GM12878 (cell line): Measurements from ENCODE around the gene THRB. TPM values are rescaled to one million over a fixed set of nuclear protein-coding genes. Genes with fewer than 3 reads are reported as not detected.

Experiments
- ATAC-seq: fragments of 200-7000 bp; cut with Tn5 transposase; 3 replicates; pipeline ENCODE4 v1.9.1; 2020; ENCODE audit warnings: mild to moderate bottlenecking, moderate library complexity
- BruUV-seq: library from RNA; stranded (reverse); fragments of 400-500 nt; replicated peaks from 2 replicates; lab custom pipeline; 2021; lab: Mats Ljungman, UMichigan
- CTCF ChIA-PET: fragments of 300-600 bp; sonication (Branson Sonifier 250); formaldehyde crosslinking; extraction: SDS; loops from one replicate; lab custom pipeline; 2021; ENCODE audit warnings: inconsistent platforms; lab: Yijun Ruan, JAX
- POLR2A ChIA-PET: fragments of 350-600 bp; formaldehyde crosslinking; extraction: SDS; loops from one replicate; lab custom pipeline; 2021; ENCODE audit warnings: inconsistent platforms; lab: Charles Lee
- RAD21 ChIA-PET: fragments of 300-600 bp; sonication (Branson Sonifier 250); formaldehyde crosslinking; loops from one replicate; lab custom pipeline; 2023; ENCODE audit warnings: antibody characterized with exemption; ENCODE audit not compliant: unreplicated experiment; lab: Charles Lee
- SMC1A ChIA-PET: fragments of 300-600 bp; sonication (Branson Sonifier 250); formaldehyde crosslinking; loops from one replicate; lab custom pipeline; 2023; ENCODE audit not compliant: unreplicated experiment, uncharacterized antibody; lab: Charles Lee
- DNase-seq: peaks from one replicate; pipeline ENCODE4 v3.0.0-alpha.2; 2011; ENCODE audit warnings: low read depth, low spot score
- FAIRE-seq: peaks from 3 replicates; lab custom pipeline; 2011; peaks lifted over from hg19 to GRCh38; lab: Jason Lieb, UNC
- H2AFZ ChIP-seq: 2 replicates; pipeline ENCODE4 v1.6.0; 2011; ENCODE audit warnings: low read depth, low read length, control low read depth; ENCODE audit not compliant: control insufficient read depth
- H3K27ac ChIP-seq: 2 replicates; pipeline ENCODE4 v1.5.1; 2011; ENCODE audit warnings: control low read depth; ENCODE audit not compliant: control insufficient read depth, insufficient read depth
- H3K27me3 ChIP-seq, 2 experiments: replicated peaks in 1 of 2; 2 replicates each; pipeline versions ENCODE4 v1.6.0 to v1.6.1; 2011; ENCODE audit warnings: low read length in 1 of 2; ENCODE audit not compliant: control insufficient read depth in 2 of 2, insufficient read depth in 2 of 2
- H3K36me3 ChIP-seq, 2 experiments: 2 replicates each; pipeline ENCODE4 v1.5.1; 2011; ENCODE audit warnings: low read length in 1 of 2; ENCODE audit not compliant: control insufficient read depth in 2 of 2, insufficient read depth in 2 of 2
- H3K4me1 ChIP-seq: 2 replicates; pipeline ENCODE4 v1.6.1; 2011; ENCODE audit warnings: mild to moderate bottlenecking, low read length, moderate library complexity, mixed read lengths; ENCODE audit not compliant: control insufficient read depth, insufficient read depth
- H3K4me2 ChIP-seq: 2 replicates; pipeline ENCODE4 v1.6.0; 2011; ENCODE audit warnings: control low read depth; ENCODE audit not compliant: control insufficient read depth, insufficient read depth
- H3K4me3 ChIP-seq: fragments of 200-600 bp; sonication (generic); 2 replicates; pipeline ENCODE4 v1.5.1; 2016
- H3K79me2 ChIP-seq: 2 replicates; pipeline ENCODE4 v1.6.0; 2011; ENCODE audit warnings: low read length; ENCODE audit not compliant: control insufficient read depth, insufficient read depth
- H3K9ac ChIP-seq: 2 replicates; pipeline ENCODE4 v1.8.0; 2011; ENCODE audit warnings: low read length, control low read depth, mixed read lengths; ENCODE audit not compliant: control insufficient read depth, insufficient read depth
- H3K9me3 ChIP-seq: replicated peaks from 3 replicates; pipeline ENCODE4 v1.5.1; 2011; ENCODE audit warnings: mild to moderate bottlenecking, low read length; ENCODE audit not compliant: control insufficient read depth, insufficient read depth
- H4K20me1 ChIP-seq: 2 replicates; pipeline ENCODE4 v1.6.0; 2011; ENCODE audit not compliant: control insufficient read depth, insufficient read depth
- ATF2 ChIP-seq: IDR thresholded peaks from 2 replicates; pipeline ENCODE4 v1.6.1; 2012; ENCODE audit warnings: low read length, inconsistent platforms
- ATF3 ChIP-seq: IDR thresholded peaks from 2 replicates; pipeline ENCODE4 v1.6.1; 2011; ENCODE audit warnings: low read depth, mild to moderate bottlenecking, low read length, moderate library complexity, borderline replicate concordance; ENCODE audit errors: extremely low read depth
- CBX3 ChIP-seq: fragments of 200-600 bp; sonication (generic); IDR thresholded peaks from 2 replicates; pipeline ENCODE4 v1.6.1; 2016; ENCODE audit warnings: low read depth, borderline replicate concordance
- CHD2 ChIP-seq: IDR thresholded peaks from 2 replicates; pipeline ENCODE4 v1.6.1; 2011; ENCODE audit warnings: low read depth, low read length, improper control_type of control experiment, borderline replicate concordance
- EZH2 ChIP-seq: IDR thresholded peaks from 2 replicates; pipeline ENCODE4 v1.6.1; 2012; ENCODE audit warnings: low read depth, mild to moderate bottlenecking, control low read depth, inconsistent platforms, low read length, borderline replicate concordance; ENCODE audit not compliant: control insufficient read depth
- FOS ChIP-seq: IDR thresholded peaks from 3 replicates; pipeline ENCODE4 v1.6.1; 2011; ENCODE audit warnings: borderline replicate concordance; ENCODE audit not compliant: insufficient read length; ENCODE audit errors: extremely low read depth
- MAX ChIP-seq: IDR thresholded peaks from 2 replicates; pipeline ENCODE4 v1.6.1; 2012; ENCODE audit warnings: low read depth, low read length, improper control_type of control experiment
- MEF2B ChIP-seq: fragments of 450-650 bp; IDR thresholded peaks from 2 replicates; pipeline ENCODE4 v1.6.1; 2018; ENCODE audit warnings: mild to moderate bottlenecking, moderate library complexity; ENCODE audit not compliant: partially characterized antibody, poor library complexity, severe bottlenecking
- MTA2 ChIP-seq: fragments of 450-650 bp; IDR thresholded peaks from 2 replicates; pipeline ENCODE4 v1.6.1; 2016; ENCODE audit warnings: low read depth, mild to moderate bottlenecking, moderate library complexity
- MXI1 ChIP-seq: fragments of 150-350 bp; IDR thresholded peaks from 2 replicates; pipeline ENCODE4 v1.6.1; 2011; ENCODE audit warnings: low read depth, mild to moderate bottlenecking, inconsistent platforms, low read length, improper control_type of control experiment
- NFXL1 ChIP-seq: fragments of 450-650 bp; IDR thresholded peaks from 2 replicates; pipeline ENCODE4 v1.6.1; 2017; ENCODE audit warnings: antibody characterized with exemption, mild to moderate bottlenecking, borderline replicate concordance
- NR2F1 ChIP-seq: fragments of 450-650 bp; conservative IDR thresholded peaks from 2 replicates; pipeline ENCODE4 v1.6.1; 2017; ENCODE audit warnings: mild to moderate bottlenecking
- PAX8 ChIP-seq: fragments of 450-650 bp; IDR thresholded peaks from 2 replicates; pipeline ENCODE4 v1.6.1; 2017; ENCODE audit warnings: mild to moderate bottlenecking, moderate library complexity
- PML ChIP-seq: IDR thresholded peaks from 2 replicates; pipeline ENCODE4 v1.6.1; 2012; ENCODE audit warnings: low read length, inconsistent platforms
- SMC3 ChIP-seq: IDR thresholded peaks from 2 replicates; pipeline ENCODE4 v1.6.1; 2011; ENCODE audit warnings: low read length, improper control_type of control experiment, borderline replicate concordance
- SP1 ChIP-seq: IDR thresholded peaks from one replicate; pipeline ENCODE4 v1.6.1; 2011; ENCODE audit warnings: low read depth, low read length
- SUPT20H ChIP-seq: IDR thresholded peaks from 2 replicates; pipeline ENCODE4 v1.6.1; 2011; ENCODE audit warnings: low read depth, mild to moderate bottlenecking, low read length, moderate library complexity, borderline replicate concordance; ENCODE audit not compliant: control insufficient read depth
- TCF7 ChIP-seq: IDR thresholded peaks from 2 replicates; pipeline ENCODE4 v1.6.1; 2014; ENCODE audit warnings: antibody characterized with exemption, borderline replicate concordance
- ZBTB11 ChIP-seq: fragments of 450-650 bp; formaldehyde crosslinking; IDR thresholded peaks from 2 replicates; pipeline ENCODE4 v1.5.0; 2022; ENCODE audit warnings: mild to moderate bottlenecking, missing genetic modification characterization
- WGBS: methylation state at CpG from one replicate; pipeline ENCODE4 v1.1.6; 2016; ENCODE audit warnings: low lambda C conversion rate; ENCODE audit not compliant: insufficient replicate concordance, insufficient coverage; ENCODE audit errors: missing lambda C conversion rate; 5-methylcytosine and 5-hydroxymethylcytosine counted together
- in situ Hi-C: fragments of 300-500 bp; cut with MboI; formaldehyde crosslinking; loops from 9 replicates; pipeline ENCODE4 v1.14.3; 2018; ENCODE audit warnings: mixed read lengths
- intact Hi-C: fragments of 100-400 bp; cut with micrococcal nuclease; formaldehyde crosslinking; loops from one replicate; pipeline ENCODE4 v1.14.2; 2022; ENCODE audit not compliant: unreplicated experiment
- polyA plus RNA-seq, 11 experiments: library from polyadenylated mRNA; depleted of rRNA in 4 of 11; unstranded in 6 of 11; stranded (reverse) in 5 of 11; fragments of >200 nt; fragmentation: Nextera tagmentation in 4 of 11; fragmentation: Illumina TruSeq in 1 of 11; extraction: Ambion mirVana in 4 of 11; extraction: Trizol in 1 of 11; gene quantifications; 1 replicate in 1 of 11; 2 replicates in 10 of 11; pipeline versions ENCODE4 v1.2.1 to v1.2.3, GENCODE V29; 2011 to 2016; ENCODE audit warnings: inconsistent platforms in 2 of 11, missing spikeins in 2 of 11, low read depth in 1 of 11
- total RNA-seq, 4 experiments: library from RNA; depleted of rRNA in 3 of 4; stranded (reverse); fragments of >200 nt in 3 of 4; fragmentation: Illumina TruSeq in 1 of 4; extraction: Trizol in 1 of 4; gene quantifications; 2 replicates each; pipeline versions ENCODE4 v1.2.1 to v1.2.3, GENCODE V29; 2013 to 2021

THRB gene
- total and polyA plus RNA-seq, 10 of the 15 experiments (the other 5 are each of a cell fraction or from before 2014, with no cell fraction given) = 0.05 TPM; not detected in 9

GRCh38 chr3:24450160-24450907 is 44.3 kb downstream of the THRB start:
- no peak overlapping the region for H3K4me3 ChIP-seq
- intact Hi-C loops = no loop called here
- ChIA-PET POLR2A (no interaction called here), CTCF (interaction anchor here (1.0 kb wide), 1 partner anchor 28 kb away, joined by 3 read pairs; no protein-coding TSS in a partner anchor), SMC1A (no interaction called here), RAD21 (no interaction called here)
- H2AFZ ChIP-seq = no peak overlapping the region
- H4K20me1 ChIP-seq = no peaks in the 10 kb centered on the region
- H3K9ac ChIP-seq = no peak overlapping the region
- H3K9me3 ChIP-seq = no peaks in the 10 kb centered on the region
- H3K27me3 ChIP-seq = no peaks in the 10 kb centered on the region; a peak in 1 of 4 replicates
- 2% methylated on average over 5 of the region's 5 CpGs for WGBS
- in situ Hi-C loops = no loop called here
- H3K4me1 ChIP-seq = no peaks in the 10 kb centered on the region
- no peak overlapping the region for H3K4me2 ChIP-seq
- no peak overlapping the region for H3K27ac ChIP-seq
- no peak for TF ChIP-seq PML
- TF ChIP-seq ZBTB11 (CRISPR knock-in tag) = no peak
- no peak for TF ChIP-seq SUPT20H
- no peak for TF ChIP-seq NR2F1
- no peak for TF ChIP-seq TCF7
- no peak for TF ChIP-seq MEF2B
- TF ChIP-seq SP1 = no peak
- TF ChIP-seq EZH2 = no peak
- TF ChIP-seq SMC3 = no peak
- TF ChIP-seq MTA2 = no peak
- TF ChIP-seq PAX8 = no peak
- no peak for TF ChIP-seq ATF3
- no peak for TF ChIP-seq ATF2
- TF ChIP-seq CBX3 = no peak
- no peak for TF ChIP-seq MAX
- no peak for TF ChIP-seq CHD2
- TF ChIP-seq NFXL1 = no peak
- TF ChIP-seq FOS = no peak
- TF ChIP-seq MXI1 = no peak
- no TSS peak for BruUV-seq
- no peaks in the 10 kb centered on the region for H3K36me3 ChIP-seq
- DNase-seq (no peak), ATAC-seq (no peak), FAIRE-seq (no peak)
- no peaks in the 10 kb centered on the region for H3K79me2 ChIP-seq
